Superior temporal gyrus (tissue), 1 donor: Measurements from ENCODE around the gene ADAMTS17.
"Not testable (repeated sequence)": the region's sequence is repeated elsewhere in the genome, so short reads cannot be mapped to it uniquely, and the experiment has no call there.

Source experiments
- DNase-seq: peaks from one replicate; pipeline ENCODE4 v3.0.0-alpha.2; 2016; ENCODE audit errors: extremely low spot score

ADAMTS17 gene

DNA sequence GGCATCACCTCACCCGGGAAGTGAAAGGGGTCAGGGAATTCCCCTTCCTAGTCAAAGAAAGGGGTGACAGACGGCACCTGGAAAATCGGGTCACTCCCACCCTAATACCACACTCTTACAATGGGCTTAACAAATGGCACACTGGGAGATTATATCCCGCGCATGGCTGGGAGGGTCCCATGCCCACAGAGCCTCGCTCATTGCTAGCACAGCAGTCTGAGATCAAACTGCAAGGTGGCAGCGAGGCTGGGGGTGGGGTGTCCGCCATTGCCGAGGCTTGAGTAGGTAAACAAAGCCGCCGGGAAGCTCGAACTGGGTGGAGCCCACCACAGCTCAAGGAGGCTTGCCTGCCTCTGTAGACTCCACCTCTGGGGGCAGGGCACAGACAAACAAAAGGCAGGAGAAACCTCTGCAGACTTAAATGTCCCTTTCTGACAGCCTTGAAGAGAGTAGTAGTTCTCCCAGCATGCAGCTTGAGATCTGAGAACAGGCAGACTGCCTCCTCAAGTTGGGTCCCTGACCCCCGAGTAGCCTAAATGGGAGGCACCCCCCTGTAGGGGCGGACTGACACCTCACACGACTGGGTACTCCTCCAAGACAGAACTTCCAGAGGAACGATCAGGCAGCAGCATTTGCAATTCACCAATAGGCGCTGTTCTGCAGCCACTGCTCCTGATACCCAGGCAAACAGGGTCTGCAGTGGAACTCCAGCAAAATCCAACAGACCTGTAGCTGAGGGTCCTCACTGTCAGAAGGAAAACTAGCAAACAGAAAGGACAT lies 257.5 kb downstream of the ADAMTS17 start:
- DNase-seq, result not testable (repeated sequence)

- peak; percentile 26 for DNase-seq
These were observed 258.2 kb downstream of the ADAMTS17 start for GRCh38 chr15:100083572-100083971.

- no peak for DNase-seq
These were observed 258.9 kb downstream of the ADAMTS17 start for GRCh38 chr15:100082761-100083402.

DNA sequence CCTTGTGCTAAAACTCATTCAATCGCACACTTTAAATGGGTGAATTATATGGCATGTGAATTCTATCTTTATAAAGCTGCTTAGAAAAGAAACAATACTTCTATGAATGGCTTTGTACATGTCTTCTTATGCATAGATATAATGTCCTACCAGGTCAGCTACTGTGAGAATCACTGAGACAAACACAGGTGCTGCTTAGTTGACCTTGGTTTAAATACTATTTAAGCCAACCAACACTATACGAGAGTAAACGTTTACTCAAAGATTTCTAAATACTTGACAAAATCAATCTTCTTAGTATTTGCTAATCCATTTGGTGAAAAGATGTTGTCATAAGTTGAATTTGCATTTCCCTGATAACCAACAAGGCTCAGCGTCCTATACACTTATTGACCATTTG lies 260.3 kb downstream of the ADAMTS17 start:
- DNase-seq, result no peak

GRCh38 chr15:100078511-100079220 lies 263.1 kb downstream of the ADAMTS17 start:
- no peak for DNase-seq

GRCh38 chr15:100075229-100075628 lies 266.5 kb downstream of the ADAMTS17 start:
- no peak for DNase-seq

- DNase-seq, result no peak
These were observed 267.8 kb downstream of the ADAMTS17 start for GRCh38 chr15:100073982-100074381.

GRCh38 chr15:100066521-100067280 lies 275.1 kb downstream of the ADAMTS17 start:
- DNase-seq, result not testable (repeated sequence)

- DNase-seq, result no peak
These were observed 279.8 kb downstream of the ADAMTS17 start for GRCh38 chr15:100061944-100062343.

GRCh38 chr15:100060276-100060926 lies 281.4 kb downstream of the ADAMTS17 start:
- DNase-seq, result peak; percentile 38

GRCh38 chr15:100059521-100059920 lies 282.3 kb downstream of the ADAMTS17 start:
- no peak for DNase-seq

GRCh38 chr15:100059094-100059493 lies 282.7 kb downstream of the ADAMTS17 start:
- no peak for DNase-seq

- DNase-seq, result no peak
These were observed 283.3 kb downstream of the ADAMTS17 start for GRCh38 chr15:100058458-100058857.

DNA sequence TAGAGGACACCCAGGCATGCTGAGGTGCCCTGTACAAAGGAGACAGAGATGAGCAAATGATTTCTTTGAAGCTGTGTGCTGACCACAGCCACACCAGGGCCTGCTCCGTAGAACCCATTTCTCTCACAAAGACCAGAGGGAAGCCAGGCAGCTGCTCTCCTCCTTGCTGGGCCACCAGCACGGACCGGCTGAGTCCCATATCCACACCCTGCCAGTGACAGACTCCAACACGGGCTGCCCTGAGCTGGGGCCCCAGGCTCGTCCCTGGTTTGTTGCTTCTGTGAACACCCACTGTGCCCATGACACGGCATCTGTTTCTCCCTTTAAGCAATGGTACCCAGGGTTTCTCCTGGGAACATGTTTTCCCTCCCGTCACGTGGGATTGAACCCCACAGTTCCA lies 284.5 kb downstream of the ADAMTS17 start:
- DNase-seq, result no peak

DNA sequence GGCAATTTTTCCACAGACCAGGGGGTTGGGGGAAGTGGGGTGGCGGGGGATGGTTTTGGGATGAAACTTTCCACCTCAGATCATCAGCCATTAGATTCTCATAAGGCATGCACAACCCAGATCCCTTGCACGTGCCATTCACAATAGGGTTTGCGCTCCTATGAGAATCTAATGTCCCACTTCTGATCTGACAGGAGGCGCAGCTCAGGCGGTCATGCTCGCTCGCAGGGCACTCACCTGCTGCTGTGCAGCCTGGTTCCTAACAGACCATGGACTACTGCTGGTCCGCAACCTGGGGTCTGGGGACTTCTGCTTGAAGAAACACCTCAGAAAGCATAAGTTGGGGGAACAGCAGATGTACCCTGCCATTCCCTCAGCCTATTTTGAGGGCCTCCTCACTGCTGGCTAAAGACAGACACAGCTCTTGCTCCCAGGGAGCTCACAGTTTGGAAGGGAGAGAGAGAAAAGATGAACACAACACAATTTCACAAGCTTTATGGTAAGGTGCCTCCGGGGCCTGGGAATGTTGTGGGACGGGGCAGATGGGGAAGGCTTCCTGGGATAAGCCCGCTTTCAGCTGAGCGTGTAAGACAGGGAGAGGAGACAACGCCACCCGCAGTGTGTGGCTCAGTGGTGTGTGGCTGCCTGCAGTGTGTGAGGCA lies 285.2 kb downstream of the ADAMTS17 start:
- no peak for DNase-seq

- DNase-seq, result no peak
These were observed 286.0 kb downstream of the ADAMTS17 start for GRCh38 chr15:100055821-100056220.

DNA sequence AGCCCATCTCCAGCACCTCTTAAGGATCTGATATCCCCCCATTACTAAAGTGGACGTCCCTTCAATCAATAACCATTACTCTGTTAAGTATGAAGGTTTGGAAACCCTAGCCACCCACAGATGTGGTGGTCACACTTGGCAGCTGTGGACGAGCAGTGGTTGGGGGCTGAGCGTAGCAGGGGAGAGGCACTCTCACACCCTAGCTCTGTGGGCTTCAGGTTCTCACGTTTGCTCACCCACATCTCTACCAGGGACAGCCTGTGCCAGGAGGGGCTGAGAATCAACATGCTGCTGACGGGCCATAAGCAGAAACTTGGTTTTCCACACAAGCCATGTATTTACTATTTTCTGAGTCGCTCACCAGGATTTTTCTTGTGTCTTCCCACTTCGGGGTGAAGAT lies 287.2 kb downstream of the ADAMTS17 start:
- DNase-seq, result no peak

DNA sequence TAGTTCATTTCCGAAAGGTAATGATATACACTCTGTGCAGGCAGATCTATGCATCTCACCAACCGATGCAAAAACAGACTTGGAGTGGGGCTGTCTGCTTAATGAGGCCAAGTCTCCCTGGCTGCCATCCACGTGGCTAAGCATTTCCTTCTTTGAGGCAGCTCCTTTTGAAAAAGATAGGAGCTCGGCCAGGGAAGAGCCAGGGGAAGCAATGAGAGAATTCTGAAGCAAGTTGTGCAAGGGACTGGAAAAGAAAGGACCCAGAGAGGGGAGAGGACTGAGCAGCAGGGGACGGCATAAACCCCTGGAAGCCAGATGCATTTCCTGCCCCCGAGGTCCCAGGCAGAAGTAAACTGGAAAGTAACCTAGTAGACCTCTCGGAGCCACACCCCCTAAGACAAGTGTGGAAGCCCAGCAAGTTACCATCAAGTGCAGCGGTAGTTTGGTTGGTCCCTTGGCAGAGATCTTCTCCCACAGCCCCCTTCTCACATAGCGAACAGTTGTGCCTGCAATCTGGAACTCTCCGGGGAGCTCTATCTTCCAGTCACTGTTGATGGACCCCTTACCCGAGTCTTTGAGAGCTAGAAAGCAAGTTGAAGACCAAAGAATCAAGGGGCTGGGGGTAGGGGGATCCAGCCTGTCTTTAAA lies 288.2 kb downstream of the ADAMTS17 start:
- DNase-seq, result no peak

GRCh38 chr15:100052716-100053473 lies 288.9 kb downstream of the ADAMTS17 start:
- no peak for DNase-seq
